Activated naive CD8-positive, alpha-beta T cell treated with anti-CD3 and anti-CD28 coated beads for 36 hours (primary cell): ENCODE measurements around the gene AHCYL2. TPM values are rescaled to one million over a fixed set of nuclear protein-coding genes. Genes with fewer than 3 reads are reported as not detected.
"Not testable (repeated sequence)": the region's sequence is repeated elsewhere in the genome, so short reads cannot be mapped to it uniquely, and the experiment has no call there.

Source experiments
- DNase-seq: peaks from one replicate; pipeline ENCODE4 v3.0.0; 2021
- H3K27ac Mint-ChIP-seq: one replicate; pipeline ENCODE4 v1.8.0; 2022; ENCODE audit warnings: mild to moderate bottlenecking, moderate library complexity, mixed read lengths
- H3K27me3 Mint-ChIP-seq: one replicate; pipeline ENCODE4 v1.8.0; 2022; ENCODE audit warnings: mild to moderate bottlenecking, mixed read lengths
- H3K36me3 Mint-ChIP-seq: one replicate; pipeline ENCODE4 v1.8.0; 2021; ENCODE audit warnings: mild to moderate bottlenecking, mixed read lengths
- H3K4me1 Mint-ChIP-seq: one replicate; pipeline ENCODE4 v1.8.0; 2021; ENCODE audit warnings: mixed read lengths
- H3K4me3 Mint-ChIP-seq: one replicate; pipeline ENCODE4 v1.8.0; 2022; ENCODE audit warnings: mild to moderate bottlenecking, moderate library complexity, mixed read lengths
- H3K9me3 Mint-ChIP-seq: one replicate; pipeline ENCODE4 v1.8.0; 2022; ENCODE audit warnings: mixed read lengths
- total RNA-seq, 2 experiments: library from RNA; stranded (reverse); gene quantifications; one replicate each; pipeline ENCODE4 v1.2.3, GENCODE V29; 2021

Gene AHCYL2
- total RNA-seq, 2 experiments from 2014 or later: 6.5 to 6.8 TPM

GRCh38 chr7:129401967-129402860 lies 177.4 kb downstream of the AHCYL2 start:
- H3K9me3 Mint-ChIP-seq: no peaks in the 10 kb centered on the region
- no peaks in the 10 kb centered on the region for H3K27me3 Mint-ChIP-seq
- H3K27ac Mint-ChIP-seq: no peak overlapping the region
- no peak for DNase-seq
- H3K36me3 Mint-ChIP-seq: peaks cover 2% of the 10 kb centered on the region
- H3K4me1 Mint-ChIP-seq: no peaks in the 10 kb centered on the region
- no peak overlapping the region for H3K4me3 Mint-ChIP-seq

- Mint-ChIP-seq H3K27me3 (no peaks in the 10 kb centered on the region), H3K9me3 (no peaks in the 10 kb centered on the region), H3K36me3 (peaks cover 15% of the 10 kb centered on the region), H3K27ac (no peak overlapping the region), H3K4me1 (no peaks in the 10 kb centered on the region), H3K4me3 (no peak overlapping the region)
- no peak for DNase-seq
Observed at GRCh38 chr7:129405527-129405926, 180.7 kb downstream of the AHCYL2 start.

- H3K4me3 Mint-ChIP-seq, H3K27me3 Mint-ChIP-seq, DNase-seq, H3K27ac Mint-ChIP-seq, H3K9me3 Mint-ChIP-seq, H3K4me1 Mint-ChIP-seq: not testable (repeated sequence)
- peaks cover 35% of the 10 kb centered on the region for H3K36me3 Mint-ChIP-seq
Observed at GRCh38 chr7:129410238-129410637, 185.4 kb downstream of the AHCYL2 start.

- no peak for DNase-seq
- H3K4me1 Mint-ChIP-seq: no peaks in the 10 kb centered on the region
- peaks cover 33% of the 10 kb centered on the region for H3K36me3 Mint-ChIP-seq
- H3K9me3 Mint-ChIP-seq: peaks cover 6% of the 10 kb centered on the region
- H3K4me3 Mint-ChIP-seq: no peak overlapping the region
- no peaks in the 10 kb centered on the region for H3K27me3 Mint-ChIP-seq
- no peak overlapping the region for H3K27ac Mint-ChIP-seq
Observed at GRCh38 chr7:129412501-129412900, 187.7 kb downstream of the AHCYL2 start.

GRCh38 chr7:129417073-129417472 lies 192.2 kb downstream of the AHCYL2 start:
- Mint-ChIP-seq H3K4me1 (no peaks in the 10 kb centered on the region), H3K36me3 (peaks cover 12% of the 10 kb centered on the region), H3K27ac (no peak overlapping the region)

GRCh38 chr7:129421717-129422250 lies 197.0 kb downstream of the AHCYL2 start:
- no peak for DNase-seq
- Mint-ChIP-seq H3K27me3 (no peaks in the 10 kb centered on the region), H3K9me3 (no peaks in the 10 kb centered on the region), H3K27ac (no peak overlapping the region), H3K36me3 (peaks cover 7% of the 10 kb centered on the region), H3K4me3 (no peak overlapping the region), H3K4me1 (no peaks in the 10 kb centered on the region)

More at GRCh38 chr7:129417073-129417472, 192.2 kb downstream of the AHCYL2 start:
- Mint-ChIP-seq H3K9me3 (peaks cover 3% of the 10 kb centered on the region), H3K27me3 (no peaks in the 10 kb centered on the region), H3K4me3 (no peak overlapping the region)
- DNase-seq: no peak

GRCh38 chr7:129422727-129423126 lies 197.9 kb downstream of the AHCYL2 start:
- Mint-ChIP-seq H3K4me3 (no peak overlapping the region), H3K4me1 (no peaks in the 10 kb centered on the region), H3K27ac (no peak overlapping the region), H3K36me3 (peaks cover 7% of the 10 kb centered on the region), H3K9me3 (no peaks in the 10 kb centered on the region), H3K27me3 (no peaks in the 10 kb centered on the region)
- DNase-seq: no peak

GRCh38 chr7:129423700-129424410 lies 199.0 kb downstream of the AHCYL2 start:
- no peak overlapping the region for H3K27ac Mint-ChIP-seq
- no peak overlapping the region for H3K4me3 Mint-ChIP-seq
- peaks cover 10% of the 10 kb centered on the region for H3K36me3 Mint-ChIP-seq
- H3K27me3 Mint-ChIP-seq: no peaks in the 10 kb centered on the region
- H3K4me1 Mint-ChIP-seq: no peaks in the 10 kb centered on the region
- no peak for DNase-seq
- H3K9me3 Mint-ChIP-seq: no peaks in the 10 kb centered on the region

- Mint-ChIP-seq H3K9me3 (no peaks in the 10 kb centered on the region), H3K4me1 (no peaks in the 10 kb centered on the region), H3K4me3 (no peak overlapping the region), H3K36me3 (peaks cover 10% of the 10 kb centered on the region), H3K27me3 (no peaks in the 10 kb centered on the region), H3K27ac (no peak overlapping the region)
- DNase-seq: no peak
Observed at GRCh38 chr7:129426482-129426881, 201.7 kb downstream of the AHCYL2 start.

- H3K4me1 Mint-ChIP-seq: no peaks in the 10 kb centered on the region
- H3K27ac Mint-ChIP-seq: no peak overlapping the region
- H3K36me3 Mint-ChIP-seq: peaks cover 10% of the 10 kb centered on the region
Observed at GRCh38 chr7:129427526-129428045, 202.8 kb downstream of the AHCYL2 start.

GRCh38 chr7:129431911-129432643 lies 207.2 kb downstream of the AHCYL2 start:
- Mint-ChIP-seq H3K4me3 (no peak overlapping the region), H3K27me3 (peaks cover 36% of the 10 kb centered on the region), H3K36me3 (peaks cover 12% of the 10 kb centered on the region), H3K4me1 (peaks cover 18% of the 10 kb centered on the region), H3K9me3 (no peaks in the 10 kb centered on the region), H3K27ac (no peak overlapping the region)
- no peak for DNase-seq

More at GRCh38 chr7:129427526-129428045, 202.8 kb downstream of the AHCYL2 start:
- no peak overlapping the region for H3K4me3 Mint-ChIP-seq
- DNase-seq: no peak
- no peaks in the 10 kb centered on the region for H3K9me3 Mint-ChIP-seq
- peaks cover 7% of the 10 kb centered on the region for H3K27me3 Mint-ChIP-seq

- peaks cover 24% of the 10 kb centered on the region for H3K4me1 Mint-ChIP-seq
- peak; percentile 94 for DNase-seq
- no peaks in the 10 kb centered on the region for H3K9me3 Mint-ChIP-seq
- H3K36me3 Mint-ChIP-seq: peaks cover 12% of the 10 kb centered on the region
- peak within 1 kb of the TSS; percentile 82 for H3K4me3 Mint-ChIP-seq
- peak within 1 kb of the TSS; percentile 71 for H3K27ac Mint-ChIP-seq
- peaks cover 36% of the 10 kb centered on the region for H3K27me3 Mint-ChIP-seq
Observed at GRCh38 chr7:129433847-129434674, 209.2 kb downstream of the AHCYL2 start, which contains the start of gene STRIP2. TSS of gene STRIP2 (plus strand) at chr7:129434432. CDS start at chr7:129434473, 41 bp downstream.

- peaks cover 12% of the 10 kb centered on the region for H3K36me3 Mint-ChIP-seq
- H3K4me1 Mint-ChIP-seq: peaks cover 29% of the 10 kb centered on the region
- H3K9me3 Mint-ChIP-seq: no peaks in the 10 kb centered on the region
- no peak overlapping the region for H3K27ac Mint-ChIP-seq
- H3K27me3 Mint-ChIP-seq: peaks cover 36% of the 10 kb centered on the region
- DNase-seq: no peak
- H3K4me3 Mint-ChIP-seq: peak overlapping the region; percentile 82
Observed at GRCh38 chr7:129434675-129435318, 210.0 kb downstream of the AHCYL2 start.
